ENCODE data around the gene GUCA2A. TPM values are rescaled to one million over a fixed set of nuclear protein-coding genes. Genes with fewer than 3 reads are reported as not detected.

Gene GUCA2A
- total and polyA plus RNA-seq, 2 of the 13 experiments (the other 11 are each of a cell fraction or from before 2014, with no cell fraction given): not detected

- TF ChIP-seq, protein P1, sequence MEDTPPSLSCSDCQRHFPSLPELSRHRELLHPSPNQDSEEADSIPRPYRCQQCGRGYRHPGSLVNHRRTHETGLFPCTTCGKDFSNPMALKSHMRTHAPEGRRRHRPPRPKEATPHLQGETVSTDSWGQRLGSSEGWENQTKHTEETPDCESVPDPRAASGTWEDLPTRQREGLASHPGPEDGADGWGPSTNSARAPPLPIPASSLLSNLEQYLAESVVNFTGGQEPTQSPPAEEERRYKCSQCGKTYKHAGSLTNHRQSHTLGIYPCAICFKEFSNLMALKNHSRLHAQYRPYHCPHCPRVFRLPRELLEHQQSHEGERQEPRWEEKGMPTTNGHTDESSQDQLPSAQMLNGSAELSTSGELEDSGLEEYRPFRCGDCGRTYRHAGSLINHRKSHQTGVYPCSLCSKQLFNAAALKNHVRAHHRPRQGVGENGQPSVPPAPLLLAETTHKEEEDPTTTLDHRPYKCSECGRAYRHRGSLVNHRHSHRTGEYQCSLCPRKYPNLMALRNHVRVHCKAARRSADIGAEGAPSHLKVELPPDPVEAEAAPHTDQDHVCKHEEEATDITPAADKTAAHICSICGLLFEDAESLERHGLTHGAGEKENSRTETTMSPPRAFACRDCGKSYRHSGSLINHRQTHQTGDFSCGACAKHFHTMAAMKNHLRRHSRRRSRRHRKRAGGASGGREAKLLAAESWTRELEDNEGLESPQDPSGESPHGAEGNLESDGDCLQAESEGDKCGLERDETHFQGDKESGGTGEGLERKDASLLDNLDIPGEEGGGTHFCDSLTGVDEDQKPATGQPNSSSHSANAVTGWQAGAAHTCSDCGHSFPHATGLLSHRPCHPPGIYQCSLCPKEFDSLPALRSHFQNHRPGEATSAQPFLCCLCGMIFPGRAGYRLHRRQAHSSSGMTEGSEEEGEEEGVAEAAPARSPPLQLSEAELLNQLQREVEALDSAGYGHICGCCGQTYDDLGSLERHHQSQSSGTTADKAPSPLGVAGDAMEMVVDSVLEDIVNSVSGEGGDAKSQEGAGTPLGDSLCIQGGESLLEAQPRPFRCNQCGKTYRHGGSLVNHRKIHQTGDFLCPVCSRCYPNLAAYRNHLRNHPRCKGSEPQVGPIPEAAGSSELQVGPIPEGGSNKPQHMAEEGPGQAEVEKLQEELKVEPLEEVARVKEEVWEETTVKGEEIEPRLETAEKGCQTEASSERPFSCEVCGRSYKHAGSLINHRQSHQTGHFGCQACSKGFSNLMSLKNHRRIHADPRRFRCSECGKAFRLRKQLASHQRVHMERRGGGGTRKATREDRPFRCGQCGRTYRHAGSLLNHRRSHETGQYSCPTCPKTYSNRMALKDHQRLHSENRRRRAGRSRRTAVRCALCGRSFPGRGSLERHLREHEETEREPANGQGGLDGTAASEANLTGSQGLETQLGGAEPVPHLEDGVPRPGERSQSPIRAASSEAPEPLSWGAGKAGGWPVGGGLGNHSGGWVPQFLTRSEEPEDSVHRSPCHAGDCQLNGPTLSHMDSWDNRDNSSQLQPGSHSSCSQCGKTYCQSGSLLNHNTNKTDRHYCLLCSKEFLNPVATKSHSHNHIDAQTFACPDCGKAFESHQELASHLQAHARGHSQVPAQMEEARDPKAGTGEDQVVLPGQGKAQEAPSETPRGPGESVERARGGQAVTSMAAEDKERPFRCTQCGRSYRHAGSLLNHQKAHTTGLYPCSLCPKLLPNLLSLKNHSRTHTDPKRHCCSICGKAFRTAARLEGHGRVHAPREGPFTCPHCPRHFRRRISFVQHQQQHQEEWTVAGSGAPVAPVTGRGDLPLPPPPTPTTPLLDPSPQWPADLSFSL (CRISPR knock-in tag; IDR thresholded peaks at IDR 0.05): no peak
- TF ChIP-seq REPIN1 (CRISPR knock-in tag; IDR thresholded peaks at IDR 0.05; ENCODE audit: borderline replicate concordance, low read depth) (no peak), GMEB2 (CRISPR knock-in tag; IDR thresholded peaks at IDR 0.05; ENCODE audit: low read depth) (no peak), ARID4A (CRISPR knock-in tag; IDR thresholded peaks at IDR 0.05; ENCODE audit: borderline replicate concordance) (no peak), ZNF883 (CRISPR knock-in tag; IDR thresholded peaks at IDR 0.05; ENCODE audit: not compliant biosample characterization) (no peak), SETDB1 (CRISPR knock-in tag; IDR thresholded peaks at IDR 0.05; ENCODE audit: borderline replicate concordance) (no peak), GTF2F1 (IDR thresholded peaks at IDR 0.05; ENCODE audit: low read length) (no peak)
Measured at GRCh38 chr1:42152119-42152518, 12.4 kb downstream of the GUCA2A start (continued).

All from HepG2 (cell line).